ENCODE data around the gene TMCC1. TPM values are rescaled to one million over a fixed set of nuclear protein-coding genes. Genes with fewer than 3 reads are reported as not detected.

The TMCC1 gene
- total RNA-seq, 2 experiments from 2014 or later = 33.3 to 33.8 TPM

DNA sequence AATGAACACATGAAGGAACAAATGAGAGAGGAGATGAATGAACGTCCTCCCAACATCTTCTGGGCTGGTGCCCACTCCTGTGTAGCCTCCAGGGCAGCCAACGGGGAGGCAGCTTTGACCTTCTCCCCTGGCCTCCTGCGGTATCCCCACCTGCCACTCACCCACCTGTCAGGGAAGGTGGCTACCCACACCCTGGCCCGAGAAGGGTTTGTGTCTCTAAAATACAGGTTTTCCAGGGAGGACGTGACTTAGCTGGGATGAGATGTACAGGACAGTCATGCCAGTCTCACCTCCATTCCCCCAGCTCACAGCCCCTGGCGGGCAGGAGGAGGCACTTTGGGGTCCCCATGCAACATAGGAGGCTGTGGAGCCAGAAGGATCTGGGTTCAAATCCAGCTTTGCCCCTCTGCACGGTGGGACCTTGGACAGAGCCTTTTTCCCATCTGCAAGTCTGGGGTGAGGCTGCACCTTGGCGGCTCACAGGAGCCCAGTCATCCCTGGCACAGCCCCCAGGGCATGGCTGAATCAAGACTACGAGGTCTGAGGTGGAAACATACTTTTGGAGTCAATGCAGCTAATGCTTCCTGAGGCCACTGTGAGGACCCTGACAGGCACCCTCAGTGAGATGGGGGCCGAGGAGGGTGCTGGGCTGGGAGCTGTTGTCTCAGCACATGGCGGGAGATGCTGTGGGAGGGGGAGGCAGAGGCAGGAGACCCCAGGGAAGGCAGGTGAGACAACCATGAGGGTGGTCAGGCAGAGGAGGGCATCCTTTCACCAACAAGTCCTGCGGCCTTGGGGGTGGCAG, 275.9 kb downstream of the TMCC1 start:
- H3K9me3 Mint-ChIP-seq = no peaks in the 10 kb centered on the region
- intact Hi-C loops (cut with DNase I, micrococcal nuclease) = no loop called here
- DNase-seq = no peak
- H3K36me3 ChIP-seq (ENCODE audit: insufficient read depth, low read length) = no peaks in the 10 kb centered on the region
- ATAC-seq (ENCODE audit: poor library complexity) = no peak
- ChIA-PET POLR2A (no interaction called here), CTCF (no interaction called here)
- TF ChIP-seq, protein P1, sequence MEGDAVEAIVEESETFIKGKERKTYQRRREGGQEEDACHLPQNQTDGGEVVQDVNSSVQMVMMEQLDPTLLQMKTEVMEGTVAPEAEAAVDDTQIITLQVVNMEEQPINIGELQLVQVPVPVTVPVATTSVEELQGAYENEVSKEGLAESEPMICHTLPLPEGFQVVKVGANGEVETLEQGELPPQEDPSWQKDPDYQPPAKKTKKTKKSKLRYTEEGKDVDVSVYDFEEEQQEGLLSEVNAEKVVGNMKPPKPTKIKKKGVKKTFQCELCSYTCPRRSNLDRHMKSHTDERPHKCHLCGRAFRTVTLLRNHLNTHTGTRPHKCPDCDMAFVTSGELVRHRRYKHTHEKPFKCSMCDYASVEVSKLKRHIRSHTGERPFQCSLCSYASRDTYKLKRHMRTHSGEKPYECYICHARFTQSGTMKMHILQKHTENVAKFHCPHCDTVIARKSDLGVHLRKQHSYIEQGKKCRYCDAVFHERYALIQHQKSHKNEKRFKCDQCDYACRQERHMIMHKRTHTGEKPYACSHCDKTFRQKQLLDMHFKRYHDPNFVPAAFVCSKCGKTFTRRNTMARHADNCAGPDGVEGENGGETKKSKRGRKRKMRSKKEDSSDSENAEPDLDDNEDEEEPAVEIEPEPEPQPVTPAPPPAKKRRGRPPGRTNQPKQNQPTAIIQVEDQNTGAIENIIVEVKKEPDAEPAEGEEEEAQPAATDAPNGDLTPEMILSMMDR (IDR thresholded peaks at IDR 0.05) = no peak
- H3K36me3 Mint-ChIP-seq (ENCODE audit: low read depth) = no peaks in the 10 kb centered on the region
- H3K4me3 Mint-ChIP-seq = no peak overlapping the region
- H3K4me1 Mint-ChIP-seq (ENCODE audit: low read depth) = no peaks in the 10 kb centered on the region
- H3K27me3 Mint-ChIP-seq = no peaks in the 10 kb centered on the region
- H3K27ac ChIP-seq (ENCODE audit: low read depth in 1 of 2, low read length in 2 of 2) = no peak overlapping the region
- peaks cover 15% of the 10 kb centered on the region for H3K4me1 ChIP-seq (ENCODE audit: insufficient read depth, low read length)
- no peak overlapping the region for H3K27ac Mint-ChIP-seq
- H3K4me3 ChIP-seq (ENCODE audit: low read length) = no peak overlapping the region
- H3K9me3 ChIP-seq (ENCODE audit: control insufficient read depth in 1 of 2, insufficient read depth in 1 of 2, low read length in 2 of 2) = no peaks in the 10 kb centered on the region
- peaks cover 0 to 2% of the 10 kb centered on the region in 2 experiments for H3K27me3 ChIP-seq (ENCODE audit: control insufficient read depth in 1 of 2, insufficient read depth in 2 of 2, low read length in 2 of 2)

DNA sequence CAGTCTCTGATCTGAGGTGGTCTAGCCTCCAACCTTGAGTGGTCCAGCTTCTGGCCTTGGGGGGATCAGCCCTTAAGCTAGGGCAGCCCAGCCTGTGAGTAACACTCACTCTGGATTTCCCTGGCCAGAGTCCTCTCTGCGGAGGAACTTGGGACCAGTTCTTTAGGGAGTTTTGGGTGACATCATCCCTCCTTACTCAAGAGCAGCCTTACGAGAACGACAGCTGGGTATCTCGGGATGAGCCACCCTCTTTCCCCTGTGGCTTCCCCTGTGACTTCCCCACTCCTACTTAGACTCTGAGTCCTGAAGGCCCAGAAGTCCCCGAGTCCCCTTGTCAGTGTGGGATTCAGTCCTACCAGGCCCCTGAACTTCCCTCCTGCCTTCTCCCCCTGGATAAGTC, 276.8 kb downstream of the TMCC1 start:
- CTCF ChIA-PET = no interaction called here
- Histone ChIP-seq H3K4me3 (ENCODE audit: low read length) (no peak overlapping the region), H3K27ac (ENCODE audit: low read depth in 1 of 2, low read length in 2 of 2) (no peak overlapping the region), H3K36me3 (ENCODE audit: insufficient read depth, low read length) (no peaks in the 10 kb centered on the region), H3K27me3 (ENCODE audit: control insufficient read depth in 1 of 2, insufficient read depth in 2 of 2, low read length in 2 of 2) (peaks cover 0 to 2% of the 10 kb centered on the region in 2 experiments), H3K9me3 (ENCODE audit: control insufficient read depth in 1 of 2, insufficient read depth in 1 of 2, low read length in 2 of 2) (no peaks in the 10 kb centered on the region), H3K4me1 (ENCODE audit: insufficient read depth, low read length) (peaks cover 15% of the 10 kb centered on the region)
- DNase-seq = peak in 2 of 14 experiments; percentile 69 to 76
- H3K36me3 Mint-ChIP-seq (ENCODE audit: low read depth) = no peaks in the 10 kb centered on the region
- no peaks in the 10 kb centered on the region for H3K9me3 Mint-ChIP-seq
- no peak overlapping the region for H3K4me3 Mint-ChIP-seq
- intact Hi-C loops (cut with DNase I, micrococcal nuclease) = no loop called here
- POLR2A ChIA-PET = no interaction called here
- TF ChIP-seq, protein P1 (IDR thresholded peaks at IDR 0.05) = no peak
- H3K4me1 Mint-ChIP-seq (ENCODE audit: low read depth) = no peaks in the 10 kb centered on the region
- H3K27ac Mint-ChIP-seq = no peak overlapping the region
- H3K27me3 Mint-ChIP-seq = no peaks in the 10 kb centered on the region
- ATAC-seq (ENCODE audit: poor library complexity) = no peak

DNA sequence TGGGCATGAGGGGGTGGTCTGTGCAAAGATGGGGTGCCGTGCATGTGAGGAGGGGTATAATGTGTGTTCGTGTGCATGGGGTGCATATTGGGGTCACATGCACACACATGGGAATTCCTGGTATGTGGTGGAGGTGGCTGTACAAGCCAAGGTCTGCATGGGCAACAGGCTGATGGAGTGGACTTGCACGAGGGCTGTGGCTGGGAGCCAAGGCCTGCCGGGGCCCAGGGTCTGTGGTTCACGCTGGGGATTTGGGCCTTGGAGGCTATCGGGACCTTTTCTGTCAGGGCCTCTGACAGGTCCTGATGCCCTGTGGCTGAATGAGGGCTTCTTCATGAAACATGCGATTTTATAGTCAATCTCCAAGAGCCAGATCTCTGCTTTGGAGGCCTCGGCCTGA, 277.2 kb downstream of the TMCC1 start:
- Histone ChIP-seq H3K4me1 (ENCODE audit: insufficient read depth, low read length) (peaks cover 15% of the 10 kb centered on the region), H3K27ac (ENCODE audit: low read depth in 1 of 2, low read length in 2 of 2) (no peak overlapping the region), H3K9me3 (ENCODE audit: control insufficient read depth in 1 of 2, insufficient read depth in 1 of 2, low read length in 2 of 2) (no peaks in the 10 kb centered on the region), H3K27me3 (ENCODE audit: control insufficient read depth in 1 of 2, insufficient read depth in 2 of 2, low read length in 2 of 2) (peaks cover 0 to 2% of the 10 kb centered on the region in 2 experiments), H3K36me3 (ENCODE audit: insufficient read depth, low read length) (no peaks in the 10 kb centered on the region), H3K4me3 (ENCODE audit: low read length) (no peak overlapping the region)
- ATAC-seq (ENCODE audit: poor library complexity) (no peak), DNase-seq (peak in 1 of 14 experiments; percentile 2)
- Mint-ChIP-seq H3K36me3 (ENCODE audit: low read depth) (no peaks in the 10 kb centered on the region), H3K27ac (no peak overlapping the region), H3K9me3 (no peaks in the 10 kb centered on the region), H3K4me3 (no peak overlapping the region), H3K27me3 (no peaks in the 10 kb centered on the region), H3K4me1 (ENCODE audit: low read depth) (no peaks in the 10 kb centered on the region)
- TF ChIP-seq, protein P1 (IDR thresholded peaks at IDR 0.05) = no peak
- ChIA-PET CTCF (no interaction called here), POLR2A (no interaction called here)
- intact Hi-C loops (cut with DNase I, micrococcal nuclease) = no loop called here
